Measurements from ENCODE around the gene SLC26A1. TPM values are rescaled to one million over a fixed set of nuclear protein-coding genes. Genes with fewer than 3 reads are reported as not detected.

SLC26A1 gene
- total RNA-seq, 4 donors from 2014 or later, result not detected

GRCh38 chr4:960636-961350 is 32.4 kb downstream of the SLC26A1 start:
- H3K36me3 ChIP-seq, result peaks cover 0 to 86% (median 7%) of the 10 kb centered on the region in 3 donors
- H3K9me3 ChIP-seq, result no peaks in the 10 kb centered on the region
- intact Hi-C loops (cut with DNase I), result no loop called here
- WGBS, 2 donors, result 96% methylated on average over 5 of the region's 35 CpGs; no CpG with 5 or more reads in 1 of the 2 donors
- H3K27ac ChIP-seq, result peak overlapping the region in 2 of 4 donors; percentile 17 to 74
- no peak overlapping the region for H3K4me3 ChIP-seq
- TF ChIP-seq POLR2A (IDR thresholded peaks at IDR 0.05), result no peak
- TF ChIP-seq CTCF (IDR thresholded peaks at IDR 0.05), result no peak
- no peaks in the 10 kb centered on the region for H3K27me3 ChIP-seq
- peaks cover 20 to 31% (median 23%) of the 10 kb centered on the region in 3 donors for H3K4me1 ChIP-seq
- no peak for DNase-seq

GRCh38 chr4:960140-960635 is 33.0 kb downstream of the SLC26A1 start:
- peaks cover 0 to 86% (median 7%) of the 10 kb centered on the region in 3 donors for H3K36me3 ChIP-seq
- no peak overlapping the region for H3K4me3 ChIP-seq
- H3K4me1 ChIP-seq, result peaks cover 20 to 31% (median 23%) of the 10 kb centered on the region in 3 donors
- no peaks in the 10 kb centered on the region for H3K9me3 ChIP-seq
- no peak overlapping the region for H3K27ac ChIP-seq
- no peak for TF ChIP-seq CTCF (IDR thresholded peaks at IDR 0.05)
- TF ChIP-seq POLR2A (IDR thresholded peaks at IDR 0.05), result no peak
- H3K27me3 ChIP-seq, result no peaks in the 10 kb centered on the region
- DNase-seq, result no peak
- intact Hi-C loops (cut with DNase I), result no loop called here
- WGBS, 2 donors, result 90% methylated on average over 4 of the region's 16 CpGs; no CpG with 5 or more reads in 1 of the 2 donors

GRCh38 chr4:959338-960139 is 33.7 kb downstream of the SLC26A1 start:
- Histone ChIP-seq H3K27ac (no peak overlapping the region), H3K27me3 (no peaks in the 10 kb centered on the region), H3K4me1 (peaks cover 20 to 31% (median 23%) of the 10 kb centered on the region in 3 donors), H3K36me3 (peaks cover 0 to 86% (median 7%) of the 10 kb centered on the region in 3 donors), H3K4me3 (no peak overlapping the region), H3K9me3 (no peaks in the 10 kb centered on the region)
- intact Hi-C loops (cut with DNase I), result no loop called here
- DNase-seq, result no peak
- no peak for TF ChIP-seq POLR2A (IDR thresholded peaks at IDR 0.05)
- no peak for TF ChIP-seq CTCF (IDR thresholded peaks at IDR 0.05)
- WGBS, 2 donors, result no CpG with 5 or more reads among the region's 24 CpGs

- WGBS, 2 donors, result 78 to 84% methylated on average over 12 to 16 of the region's 17 CpGs
- no peak for TF ChIP-seq CTCF (IDR thresholded peaks at IDR 0.05)
- TF ChIP-seq POLR2A (IDR thresholded peaks at IDR 0.05), result no peak
- Histone ChIP-seq H3K27me3 (no peaks in the 10 kb centered on the region), H3K4me1 (peaks cover 20 to 31% (median 23%) of the 10 kb centered on the region in 3 donors), H3K27ac (no peak overlapping the region), H3K4me3 (no peak overlapping the region), H3K36me3 (peaks cover 0 to 86% (median 7%) of the 10 kb centered on the region in 3 donors), H3K9me3 (no peaks in the 10 kb centered on the region)
- no peak for DNase-seq
- intact Hi-C loops (cut with DNase I), result no loop called here
Measured at GRCh38 chr4:958696-959337, 34.4 kb downstream of the SLC26A1 start.
